ENCODE measurements around the gene TBL2. TPM values are rescaled to one million over a fixed set of nuclear protein-coding genes. Genes with fewer than 3 reads are reported as not detected.

TBL2 gene
- total and polyA plus RNA-seq, 2 of the 4 experiments (the other 2 are of a cell fraction): 72.6 to 94.1 TPM

DNA sequence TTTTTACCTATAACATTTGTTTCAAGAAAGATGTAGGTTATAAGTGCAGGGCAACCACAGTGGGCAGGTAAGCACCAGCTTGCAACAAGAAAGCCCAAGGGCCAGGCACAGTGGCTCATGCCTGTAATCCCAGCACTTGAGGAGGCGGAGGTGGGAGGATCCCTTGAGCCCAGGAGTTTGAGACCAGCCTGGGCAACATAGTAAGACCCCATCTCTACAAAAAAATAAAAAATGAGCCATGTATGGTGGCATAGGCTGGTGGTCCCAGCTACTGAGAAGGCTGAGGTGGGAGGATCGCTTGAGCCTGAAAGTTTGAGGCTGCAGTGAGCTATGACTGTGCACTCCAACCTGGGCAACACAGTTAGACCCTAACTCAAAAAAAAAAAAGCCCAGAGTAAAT, 33.7 kb downstream of the TBL2 start:
- Histone ChIP-seq H3K79me1 (ENCODE audit: low read depth in 1 of 2, low read length in 2 of 2) (peaks cover 52 to 85% of the 10 kb centered on the region in 2 experiments), H3K18ac (ENCODE audit: low read depth, low read length) (no peak overlapping the region), H4K5ac (ENCODE audit: low read depth, low read length) (no peak overlapping the region), H3K4me1 (ENCODE audit: control insufficient read depth, insufficient read depth, low read length) (no peaks in the 10 kb centered on the region), H2BK5ac (ENCODE audit: low read depth, low read length, poor library complexity, severe bottlenecking) (no peak overlapping the region), H3K9me3 (ENCODE audit: control insufficient read depth, insufficient read depth, low read length) (no peaks in the 10 kb centered on the region), H2AK5ac (ENCODE audit: low read depth, low read length) (no peak overlapping the region), H3K4me3 (ENCODE audit: insufficient read depth, low read depth, low read length) (no peak overlapping the region), H3K9ac (ENCODE audit: low read depth, low read length) (no peak overlapping the region), H3K4ac (ENCODE audit: low read depth, low read length) (no peak overlapping the region), H3K23ac (ENCODE audit: low read depth, low read length) (no peak overlapping the region), H3K27ac (ENCODE audit: insufficient read depth, low read length) (no peak overlapping the region), H2BK20ac (ENCODE audit: low read depth, low read length) (no peak overlapping the region), H2BK120ac (ENCODE audit: low read depth, low read length) (no peak overlapping the region), H2AK9ac (replicated peaks; ENCODE audit: low read depth, low read length, poor library complexity) (no peak overlapping the region), H3K14ac (replicated peaks; ENCODE audit: low read depth, low read length) (no peak overlapping the region), H2BK15ac (ENCODE audit: low read depth, low read length) (no peak overlapping the region), H3K56ac (ENCODE audit: extremely low read depth, insufficient read depth, low read length) (no peak overlapping the region), H3K36me3 (ENCODE audit: control insufficient read depth, insufficient read depth, low read length) (peaks cover 38% of the 10 kb centered on the region), H3K4me2 (ENCODE audit: low read depth, low read length) (no peak overlapping the region), H3K9me1 (ENCODE audit: insufficient read depth, low read length) (peaks cover 13% of the 10 kb centered on the region; the same call in 1 of the 2 replicates), H2AFZ (replicated peaks; ENCODE audit: low read length, poor library complexity) (no peak overlapping the region), H4K91ac (ENCODE audit: insufficient read depth, low read depth, low read length) (no peak overlapping the region), H3K27me3 (ENCODE audit: control insufficient read depth, insufficient read depth, low read length) (no peaks in the 10 kb centered on the region), H4K8ac (ENCODE audit: low read depth in 2 of 2, low read length in 2 of 2) (no peak overlapping the region), H4K20me1 (ENCODE audit: insufficient read depth, low read length) (peaks cover 27% of the 10 kb centered on the region)
- CTCF ChIA-PET: no interaction called here
- in situ Hi-C loops (cut with MboI; ENCODE audit: low sequenced_read_pairs): no loop called here
- dilution Hi-C loops (cut with HindIII; ENCODE audit: low sequenced_read_pairs, unreplicated experiment): no loop called here
- TF ChIP-seq CHD1 (IDR thresholded peaks at IDR 0.05; ENCODE audit: low read depth, low read length): no peak
- no peak for TF ChIP-seq FOS (IDR thresholded peaks at IDR 0.05; ENCODE audit: low read depth, low read length)
- TF ChIP-seq ELK1 (IDR thresholded peaks at IDR 0.05; ENCODE audit: borderline replicate concordance, low read depth, low read length): no peak
- no peak for TF ChIP-seq NFE2L2 (IDR thresholded peaks at IDR 0.05; ENCODE audit: low read depth, low read length)
- TF ChIP-seq RCOR1 (IDR thresholded peaks at IDR 0.05; ENCODE audit: insufficient replicate concordance, low read length): no peak
- no peak for TF ChIP-seq POLR2A (IDR thresholded peaks at IDR 0.05; ENCODE audit: low read depth, low read length)
- no peak for TF ChIP-seq MAFK (IDR thresholded peaks at IDR 0.05; ENCODE audit: low read depth, low read length)
- no peak for TF ChIP-seq MXI1 (IDR thresholded peaks at IDR 0.05; ENCODE audit: borderline replicate concordance, low read depth, low read length)
- no peak for TF ChIP-seq BHLHE40 (IDR thresholded peaks at IDR 0.05; ENCODE audit: low read depth, low read length)
- TF ChIP-seq, protein P1, sequence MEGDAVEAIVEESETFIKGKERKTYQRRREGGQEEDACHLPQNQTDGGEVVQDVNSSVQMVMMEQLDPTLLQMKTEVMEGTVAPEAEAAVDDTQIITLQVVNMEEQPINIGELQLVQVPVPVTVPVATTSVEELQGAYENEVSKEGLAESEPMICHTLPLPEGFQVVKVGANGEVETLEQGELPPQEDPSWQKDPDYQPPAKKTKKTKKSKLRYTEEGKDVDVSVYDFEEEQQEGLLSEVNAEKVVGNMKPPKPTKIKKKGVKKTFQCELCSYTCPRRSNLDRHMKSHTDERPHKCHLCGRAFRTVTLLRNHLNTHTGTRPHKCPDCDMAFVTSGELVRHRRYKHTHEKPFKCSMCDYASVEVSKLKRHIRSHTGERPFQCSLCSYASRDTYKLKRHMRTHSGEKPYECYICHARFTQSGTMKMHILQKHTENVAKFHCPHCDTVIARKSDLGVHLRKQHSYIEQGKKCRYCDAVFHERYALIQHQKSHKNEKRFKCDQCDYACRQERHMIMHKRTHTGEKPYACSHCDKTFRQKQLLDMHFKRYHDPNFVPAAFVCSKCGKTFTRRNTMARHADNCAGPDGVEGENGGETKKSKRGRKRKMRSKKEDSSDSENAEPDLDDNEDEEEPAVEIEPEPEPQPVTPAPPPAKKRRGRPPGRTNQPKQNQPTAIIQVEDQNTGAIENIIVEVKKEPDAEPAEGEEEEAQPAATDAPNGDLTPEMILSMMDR (conservative IDR thresholded peaks at IDR 0.05; ENCODE audit: low read depth, low read length): no peak
- no peak for TF ChIP-seq MAZ (IDR thresholded peaks at IDR 0.05; ENCODE audit: borderline replicate concordance, low read depth, low read length)
- TF ChIP-seq SMC3 (IDR thresholded peaks at IDR 0.05; ENCODE audit: low read depth, low read length): no peak
- TF ChIP-seq RAD21 (IDR thresholded peaks at IDR 0.05; ENCODE audit: low read length): no peak
- no peak for TF ChIP-seq CEBPB (IDR thresholded peaks at IDR 0.05; ENCODE audit: low read depth, low read length)
- TF ChIP-seq, protein P2, sequence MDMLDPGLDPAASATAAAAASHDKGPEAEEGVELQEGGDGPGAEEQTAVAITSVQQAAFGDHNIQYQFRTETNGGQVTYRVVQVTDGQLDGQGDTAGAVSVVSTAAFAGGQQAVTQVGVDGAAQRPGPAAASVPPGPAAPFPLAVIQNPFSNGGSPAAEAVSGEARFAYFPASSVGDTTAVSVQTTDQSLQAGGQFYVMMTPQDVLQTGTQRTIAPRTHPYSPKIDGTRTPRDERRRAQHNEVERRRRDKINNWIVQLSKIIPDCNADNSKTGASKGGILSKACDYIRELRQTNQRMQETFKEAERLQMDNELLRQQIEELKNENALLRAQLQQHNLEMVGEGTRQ (IDR thresholded peaks at IDR 0.05; ENCODE audit: low read depth, low read length): no peak
- no peak for TF ChIP-seq RFX5 (IDR thresholded peaks at IDR 0.05; ENCODE audit: low read depth, low read length)
- intact Hi-C loops (cut with micrococcal nuclease): no loop called here
- POLR2A ChIA-PET (ENCODE audit: unreplicated experiment): interaction anchor here (0.7 kb wide), 1 partner anchor 23 kb away, joined by 5 read pairs; no protein-coding TSS in a partner anchor
- ATAC-seq (ENCODE audit: low read depth) (no peak), DNase-seq (no peak)
- no CpG with 5 or more reads among the region's 2 CpGs for WGBS, 2 experiments (ENCODE audit: extremely low coverage in 2 of 2, insufficient read length in 1 of 2)
- BruUV-seq (replicated peaks): no TSS peak

All from IMR-90 (cell line).